GM12891 (cell line): ENCODE results near the gene STAC2.

ENCODE experiments used
- DNase-seq: peaks from one replicate; pipeline ENCODE4 v3.0.0; 2011; ENCODE audit warnings: low spot score; ENCODE audit not compliant: insufficient read length
- FAIRE-seq: peaks from 2 replicates; lab custom pipeline; 2011; peaks lifted over from hg19 to GRCh38; lab: Jason Lieb, UNC
- PAX5 ChIP-seq: IDR thresholded peaks from 2 replicates; pipeline ENCODE4 v1.6.1; 2011; ENCODE audit warnings: low read length, moderate library complexity, mild to moderate bottlenecking; ENCODE audit not compliant: insufficient read depth, severe bottlenecking
- POLR2A ChIP-seq: IDR thresholded peaks from 2 replicates; pipeline ENCODE4 v1.6.1; 2011; ENCODE audit warnings: low read depth, low read length, control low read depth
- POLR2AphosphoS5 ChIP-seq: IDR thresholded peaks from 2 replicates; pipeline ENCODE4 v1.6.1; 2011; ENCODE audit warnings: low read depth, low read length, control low read depth
- POU2F2 ChIP-seq: IDR thresholded peaks from 2 replicates; pipeline ENCODE4 v1.6.1; 2011; ENCODE audit warnings: low read depth, mild to moderate bottlenecking, control low read depth, low read length, moderate library complexity
- SPI1 ChIP-seq: IDR thresholded peaks from 2 replicates; pipeline ENCODE4 v1.6.1; 2011; ENCODE audit warnings: low read depth, low read length, control low read depth
- TAF1 ChIP-seq: IDR thresholded peaks from 2 replicates; pipeline ENCODE4 v1.6.1; 2011; ENCODE audit warnings: low read depth, low read length, control low read depth

The STAC2 gene

DNA sequence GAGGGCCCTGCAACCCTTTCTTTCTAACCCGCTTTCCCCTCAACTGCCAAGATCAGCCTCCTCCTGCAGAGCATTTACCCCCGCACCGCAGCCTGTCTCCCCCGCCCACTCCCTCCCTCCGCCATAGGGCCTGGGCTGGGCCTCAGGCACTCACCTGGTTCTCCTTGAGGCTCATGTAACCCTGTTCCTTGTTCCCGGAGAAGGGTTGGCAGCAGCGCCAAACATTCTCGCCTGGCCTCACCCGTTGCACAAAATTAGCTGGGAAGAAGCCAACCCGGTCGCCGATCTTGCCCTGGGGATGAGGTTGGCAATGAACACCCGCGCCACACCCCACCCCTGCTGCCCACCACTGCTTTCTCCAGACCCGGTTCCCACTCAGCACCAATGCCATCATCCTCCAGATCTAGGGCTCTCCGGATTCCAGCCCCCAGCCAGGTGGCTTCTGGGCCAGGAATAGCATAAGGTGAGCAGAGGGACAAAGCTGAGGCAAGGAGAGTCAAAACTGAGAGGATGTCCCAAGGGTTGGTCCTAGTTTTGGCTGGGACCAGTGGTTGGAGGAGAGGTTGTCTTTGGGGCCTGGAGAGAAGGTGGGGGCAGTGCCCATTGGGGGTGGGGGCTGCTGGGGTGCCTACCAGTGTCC lies 12.8 kb downstream of the STAC2 start:
- DNase-seq, result no peak
- FAIRE-seq, result no peak
- TF ChIP-seq POU2F2 (no peak), POLR2A (no peak), TAF1 (no peak), POLR2AphosphoS5 (no peak), PAX5 (no peak)

DNA sequence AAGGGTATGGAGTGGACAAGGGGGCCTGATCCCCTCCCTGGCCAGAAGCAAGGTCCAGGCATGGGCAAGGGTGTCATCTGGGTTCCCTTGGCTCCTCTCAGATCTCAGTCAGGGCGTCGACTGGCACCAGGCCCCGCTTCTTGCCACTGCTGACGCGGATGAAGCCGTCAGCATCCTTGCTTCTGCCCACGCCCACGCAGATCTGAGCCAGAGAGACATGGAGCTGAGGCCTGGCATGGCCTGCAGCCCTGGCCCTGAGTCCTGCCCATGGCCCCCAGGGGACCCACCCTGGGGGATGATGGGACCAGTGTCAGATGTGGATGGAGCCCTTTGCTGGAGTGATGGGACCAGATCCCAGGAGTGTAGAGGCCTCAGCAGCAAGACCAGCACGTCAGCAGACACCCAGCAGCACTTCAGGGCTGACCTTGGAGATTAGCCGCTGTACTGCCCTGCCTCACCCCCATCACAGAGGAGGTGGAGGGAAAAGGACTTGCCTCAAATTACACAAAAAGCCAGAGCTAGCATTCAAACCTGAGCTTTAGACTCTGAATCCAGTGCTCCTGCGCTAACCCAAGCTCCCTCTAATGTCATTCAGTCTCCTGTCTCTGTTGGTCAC lies 13.4 kb downstream of the STAC2 start:
- DNase-seq (no peak), FAIRE-seq (no peak)
- TF ChIP-seq SPI1 (no peak), PAX5 (no peak), POU2F2 (no peak), POLR2AphosphoS5 (no peak), TAF1 (no peak), POLR2A (no peak)

DNA sequence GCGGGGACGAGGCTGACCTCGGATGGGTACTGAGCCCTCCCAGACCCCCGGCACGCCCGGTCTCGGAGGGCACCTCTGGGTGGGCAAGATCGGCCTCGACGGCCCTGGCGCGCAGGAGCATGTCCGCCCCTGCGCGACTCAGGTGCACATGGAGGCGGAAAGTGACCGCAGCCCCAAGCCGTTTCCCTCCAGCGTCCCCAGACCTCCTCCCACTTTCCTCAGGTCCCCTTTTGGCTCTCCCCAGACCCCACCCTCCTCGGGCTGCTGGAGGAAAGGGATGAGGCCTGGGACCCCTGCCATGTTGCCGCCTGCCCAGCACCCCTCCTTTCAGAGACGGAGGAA lies 15.7 kb downstream of the STAC2 start:
- no peak for FAIRE-seq
- DNase-seq, result no peak
- TF ChIP-seq POU2F2 (no peak), PAX5 (no peak), TAF1 (no peak), SPI1 (no peak), POLR2A (no peak), POLR2AphosphoS5 (no peak)

DNA sequence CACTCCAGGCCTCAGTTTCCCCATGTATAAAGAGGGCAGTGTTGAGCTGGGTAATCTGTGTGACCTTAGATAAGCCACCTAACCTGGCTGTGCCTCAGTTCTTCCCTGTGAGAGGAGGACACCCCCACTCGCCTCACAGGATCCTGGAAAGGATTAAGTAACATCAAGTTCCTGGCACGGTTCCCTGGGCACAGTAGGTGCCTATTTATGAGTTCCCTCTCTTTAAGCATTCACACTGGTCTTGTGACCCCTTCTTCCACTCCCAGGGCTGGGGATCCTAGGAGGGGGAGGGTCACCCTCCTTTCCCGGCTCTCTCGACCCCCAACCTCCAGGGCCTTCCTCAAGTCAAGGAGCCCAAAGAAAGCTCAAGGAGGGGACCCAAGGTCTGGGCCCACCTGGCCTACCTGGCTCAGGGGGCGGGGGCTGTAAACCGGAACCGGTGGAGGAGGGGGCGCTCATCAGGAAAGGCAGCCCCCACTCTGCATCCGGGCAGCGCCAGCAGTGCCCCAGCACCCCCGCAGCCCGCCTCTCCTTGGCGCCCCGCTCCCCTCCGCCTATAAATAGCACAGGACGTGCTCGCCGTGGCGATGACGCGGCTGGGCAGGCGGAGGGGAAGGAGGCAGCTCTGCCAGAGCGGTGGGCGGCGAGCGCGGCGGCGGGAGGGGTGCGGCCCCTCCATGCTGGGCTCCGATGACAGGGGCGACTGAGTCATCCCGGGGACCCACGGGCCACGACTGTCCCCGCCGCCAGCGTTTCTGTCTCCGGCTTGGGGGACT lies 16.2 kb downstream of the STAC2 start:
- FAIRE-seq, result no peak
- DNase-seq, result no peak

DNA sequence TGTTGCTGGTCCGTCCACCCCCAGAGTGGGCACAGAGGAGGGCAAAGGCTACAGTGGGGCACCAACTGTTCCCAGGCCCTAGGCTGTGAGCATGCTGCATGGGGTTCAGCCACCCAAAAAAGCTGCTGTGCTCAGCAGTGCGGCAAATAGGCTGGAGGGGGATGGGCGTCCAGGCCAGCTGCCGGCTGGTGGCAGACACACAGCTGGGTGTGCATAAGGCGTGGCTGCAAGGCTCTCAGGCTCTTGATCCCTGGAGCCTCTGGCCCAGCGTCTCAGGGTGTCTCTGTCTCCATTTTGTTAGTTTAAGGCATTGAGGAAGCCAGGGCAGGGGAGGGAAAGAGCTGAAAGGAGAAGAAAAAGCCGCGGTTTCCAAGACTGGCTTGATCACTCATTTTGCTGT lies 16.9 kb downstream of the STAC2 start:
- peak; percentile 99 for FAIRE-seq
- peak; percentile 81 for DNase-seq
- TF ChIP-seq SPI1 (no peak), PAX5 (peak; percentile 91)

More for the DNA sequence above, 16.2 kb downstream of the STAC2 start:
- TF ChIP-seq POLR2AphosphoS5, result no peak
- TF ChIP-seq SPI1, result no peak
- no peak for TF ChIP-seq TAF1
- TF ChIP-seq POLR2A, result no peak

DNA sequence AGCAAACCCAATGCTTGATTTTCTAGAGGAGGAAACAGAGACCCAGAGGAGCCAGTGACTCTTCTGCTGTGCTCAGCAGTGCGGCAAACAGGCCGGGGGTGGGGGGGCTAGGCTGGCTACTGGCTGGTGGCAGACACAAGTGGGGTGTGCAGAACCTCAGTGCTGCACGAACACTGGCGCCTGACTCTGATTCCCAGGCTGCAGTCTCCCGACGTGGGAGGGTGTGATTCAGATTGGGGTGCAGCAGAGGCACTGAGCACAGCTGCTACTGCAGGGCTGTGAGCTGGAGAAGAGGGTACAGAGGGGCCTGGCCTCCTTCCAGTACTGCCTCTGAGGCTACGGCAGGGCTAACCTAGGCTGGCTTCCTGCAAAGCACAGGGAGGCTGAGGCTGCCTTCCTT lies 17.6 kb downstream of the STAC2 start:
- no peak for DNase-seq
- FAIRE-seq, result peak; percentile 82
- TF ChIP-seq POU2F2 (no peak), PAX5 (no peak), POLR2A (no peak), POLR2AphosphoS5 (no peak), SPI1 (no peak), TAF1 (no peak)

DNA sequence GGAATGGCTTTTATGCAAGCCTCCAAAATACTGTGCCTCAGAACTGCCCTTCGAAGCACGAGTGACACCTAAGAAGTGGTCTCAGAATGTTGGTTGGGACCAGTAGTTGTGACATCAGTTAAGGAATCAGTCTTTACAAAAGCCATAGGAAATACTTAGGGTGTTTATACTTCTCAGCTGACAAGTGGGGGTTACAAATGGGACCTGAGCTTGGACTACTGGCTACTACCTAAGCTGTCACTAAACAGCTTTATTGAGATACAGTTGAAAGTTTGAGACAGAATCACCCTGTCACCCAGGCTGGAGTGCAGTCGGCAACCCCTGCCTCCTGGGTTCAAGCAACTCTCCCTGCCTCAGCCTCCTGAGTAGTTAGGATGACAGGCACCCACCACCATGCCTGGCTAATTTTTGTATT lies 20.6 kb downstream of the STAC2 start:
- DNase-seq, result no peak

DNA sequence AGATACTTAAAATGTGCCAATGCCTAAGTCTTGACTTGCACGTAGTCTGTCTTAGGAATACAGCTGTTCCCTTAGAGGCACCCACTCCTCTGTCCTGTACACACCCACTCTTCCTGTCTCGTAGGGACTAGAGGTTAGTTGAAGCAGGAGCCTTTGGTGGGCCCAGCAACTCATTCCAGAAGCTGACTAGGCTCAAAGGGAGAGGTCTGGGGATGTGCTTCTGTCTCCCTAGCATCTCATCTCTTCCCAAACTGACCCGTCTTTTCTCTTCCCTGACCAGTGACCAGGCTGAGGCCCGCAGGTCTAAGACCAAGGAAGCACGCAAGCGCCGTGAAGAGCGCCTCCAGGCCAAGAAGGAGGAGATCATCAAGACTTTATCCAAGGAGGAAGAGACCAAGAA lies 21.5 kb downstream of the STAC2 start:
- no peak for DNase-seq
- no peak for TF ChIP-seq PAX5
- FAIRE-seq, result no peak

More for the DNA sequence above, 20.6 kb downstream of the STAC2 start:
- no peak for TF ChIP-seq POU2F2
- TF ChIP-seq POLR2A, result no peak; the same call in 1 of the 2 replicates
- TF ChIP-seq POLR2AphosphoS5, result peak; percentile 41; the same call in 1 of the 2 replicates
- no peak for TF ChIP-seq TAF1
- no peak for TF ChIP-seq PAX5
- FAIRE-seq, result no peak

DNA sequence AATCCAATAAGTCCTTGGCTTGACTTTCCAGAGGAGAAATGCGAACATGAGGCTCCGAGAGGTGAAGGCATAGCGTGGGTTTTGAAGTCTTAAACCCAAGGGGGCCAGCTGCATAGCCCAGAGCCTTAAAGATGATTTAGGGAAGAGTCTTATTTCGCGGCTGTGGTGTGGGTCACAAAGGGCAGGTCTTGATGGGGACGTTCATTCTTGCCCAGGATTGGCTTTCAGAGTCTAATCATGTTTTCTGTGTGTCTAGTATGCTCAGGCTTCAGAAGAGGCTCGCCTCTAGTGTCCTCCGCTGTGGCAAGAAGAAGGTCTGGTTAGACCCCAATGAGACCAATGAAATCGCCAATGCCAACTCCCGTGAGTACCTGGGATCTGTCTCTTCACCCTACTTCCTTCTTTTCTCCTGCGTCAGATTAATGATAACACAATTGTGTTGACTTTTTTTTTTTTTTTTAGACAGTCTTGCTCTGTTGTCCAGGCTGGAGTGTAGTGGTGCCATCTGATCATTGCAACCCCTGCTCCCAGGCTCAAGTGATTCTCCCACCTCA lies 24.7 kb downstream of the STAC2 start:
- DNase-seq, result no peak
- no peak for TF ChIP-seq PAX5
- no peak; the same call in 1 of the 2 replicates for TF ChIP-seq POLR2A
- TF ChIP-seq POU2F2, result no peak
- TF ChIP-seq SPI1, result no peak
- no peak for TF ChIP-seq POLR2AphosphoS5
- no peak for TF ChIP-seq TAF1
- FAIRE-seq, result no peak

DNA sequence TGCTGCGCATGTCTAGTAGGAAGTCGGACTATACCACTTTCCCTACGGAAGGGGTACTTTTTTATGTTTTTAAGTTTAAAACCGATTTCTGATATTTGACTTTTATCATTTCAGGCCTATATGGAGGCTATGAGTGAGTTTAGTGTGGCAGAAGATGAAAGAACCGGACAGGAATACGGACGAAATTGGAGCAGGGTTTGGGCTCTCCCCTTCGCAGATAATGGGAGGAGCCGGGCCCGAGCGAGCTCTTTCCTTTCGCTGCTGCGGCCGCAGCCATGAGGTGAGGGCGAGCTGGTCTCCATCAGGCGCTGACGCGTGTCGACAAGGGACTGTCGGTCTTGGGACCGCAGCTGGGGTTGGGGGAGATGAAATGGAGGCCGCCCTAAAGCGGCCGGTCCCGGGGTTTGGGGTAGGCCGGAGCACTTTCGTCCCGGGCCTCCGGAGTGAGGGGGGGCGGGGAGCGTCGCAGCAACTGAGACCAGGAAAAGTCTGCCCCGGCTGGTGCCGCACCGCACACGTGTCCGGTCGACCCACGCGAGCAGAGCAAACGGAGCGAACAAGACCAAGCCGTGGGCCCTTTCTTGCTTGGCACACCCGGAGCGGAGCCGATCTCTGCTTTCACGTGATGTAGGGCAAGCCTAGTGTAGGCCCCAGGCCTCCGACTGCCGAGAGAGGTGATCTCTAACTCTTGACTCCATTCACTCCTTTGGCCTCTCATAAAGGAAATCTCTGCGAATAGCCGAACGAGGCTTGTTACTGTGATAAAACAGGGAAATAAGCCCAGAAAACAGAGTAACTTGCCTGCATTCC lies 25.5 kb downstream of the STAC2 start, which contains the start of gene RPL19:
RPL19 (plus strand) TSS at position 214 of the 810 bp plus-strand sequence; CDS start at position 276, 62 bp downstream.
- FAIRE-seq (peak; percentile 28), DNase-seq (peak; percentile 81)
- TF ChIP-seq POLR2AphosphoS5, result peak; percentile 99
- TF ChIP-seq SPI1, result no peak
- TF ChIP-seq PAX5, result no peak
- peak; percentile 79 for TF ChIP-seq POU2F2
- peak; percentile 99 for TF ChIP-seq POLR2A
- TF ChIP-seq TAF1, result peak; percentile 98
